Measurements from ENCODE around the gene ELL2.

ELL2 gene

DNA sequence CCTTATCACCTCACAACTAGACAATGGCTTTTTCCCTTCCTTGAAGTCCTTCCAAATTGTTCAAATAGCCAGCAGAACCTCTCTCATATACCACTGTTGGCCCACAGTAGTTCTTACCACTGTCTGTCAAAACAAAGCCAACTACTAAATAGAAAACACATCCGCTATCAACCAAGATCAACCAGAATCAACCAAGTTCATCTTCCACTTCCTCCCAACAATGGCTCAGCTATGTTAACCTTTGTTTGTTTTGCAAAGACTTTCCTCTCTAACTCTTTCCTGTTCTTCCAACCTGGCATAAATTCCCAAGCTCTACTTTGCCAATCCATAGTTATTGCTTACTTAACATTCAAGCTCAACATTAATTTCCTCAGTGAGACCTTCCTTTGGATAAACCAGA, 15.2 kb downstream of the ELL2 start:
- Histone ChIP-seq H3K36me3 (ENCODE audit: control insufficient read depth, insufficient read depth, low read length) (no peaks in the 10 kb centered on the region; the same call in none of the 2 replicates), H3K27me3 (replicated peaks; ENCODE audit: control insufficient read depth, insufficient read depth, low read length) (no peaks in the 10 kb centered on the region), H3K4me3 (replicated peaks; ENCODE audit: low read depth, low read length) (no peak overlapping the region)
- no peak for DNase-seq (ENCODE audit: extremely low read depth, insufficient read length)
- TF ChIP-seq, protein P1, sequence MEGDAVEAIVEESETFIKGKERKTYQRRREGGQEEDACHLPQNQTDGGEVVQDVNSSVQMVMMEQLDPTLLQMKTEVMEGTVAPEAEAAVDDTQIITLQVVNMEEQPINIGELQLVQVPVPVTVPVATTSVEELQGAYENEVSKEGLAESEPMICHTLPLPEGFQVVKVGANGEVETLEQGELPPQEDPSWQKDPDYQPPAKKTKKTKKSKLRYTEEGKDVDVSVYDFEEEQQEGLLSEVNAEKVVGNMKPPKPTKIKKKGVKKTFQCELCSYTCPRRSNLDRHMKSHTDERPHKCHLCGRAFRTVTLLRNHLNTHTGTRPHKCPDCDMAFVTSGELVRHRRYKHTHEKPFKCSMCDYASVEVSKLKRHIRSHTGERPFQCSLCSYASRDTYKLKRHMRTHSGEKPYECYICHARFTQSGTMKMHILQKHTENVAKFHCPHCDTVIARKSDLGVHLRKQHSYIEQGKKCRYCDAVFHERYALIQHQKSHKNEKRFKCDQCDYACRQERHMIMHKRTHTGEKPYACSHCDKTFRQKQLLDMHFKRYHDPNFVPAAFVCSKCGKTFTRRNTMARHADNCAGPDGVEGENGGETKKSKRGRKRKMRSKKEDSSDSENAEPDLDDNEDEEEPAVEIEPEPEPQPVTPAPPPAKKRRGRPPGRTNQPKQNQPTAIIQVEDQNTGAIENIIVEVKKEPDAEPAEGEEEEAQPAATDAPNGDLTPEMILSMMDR (IDR thresholded peaks at IDR 0.05; ENCODE audit: insufficient read depth, low read length, poor library complexity, severe bottlenecking), result no peak

DNA sequence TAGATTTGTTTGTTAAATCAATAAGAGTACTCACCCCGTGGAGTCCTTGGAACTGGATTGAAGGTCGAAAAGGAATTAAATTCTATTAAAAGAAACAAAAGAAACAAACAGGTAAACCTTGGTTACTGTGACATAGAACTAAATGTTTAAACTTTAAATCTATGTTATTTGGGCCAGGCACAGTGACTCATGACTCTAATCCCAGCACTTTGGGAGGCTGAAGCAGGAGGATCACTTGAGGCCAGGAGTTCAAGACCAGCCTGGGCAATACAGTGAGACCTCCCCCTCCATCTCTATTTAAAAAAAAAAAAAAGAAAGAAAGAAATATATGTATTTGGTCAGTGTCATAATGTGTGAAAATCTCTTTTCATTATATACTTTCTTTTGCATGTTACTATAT, 18.7 kb downstream of the ELL2 start:
- no peaks in the 10 kb centered on the region; the same call in none of the 2 replicates for H3K36me3 ChIP-seq (ENCODE audit: control insufficient read depth, insufficient read depth, low read length)

GRCh38 chr5:95942414-95942813, 19.2 kb downstream of the ELL2 start:
- no peaks in the 10 kb centered on the region; the same call in none of the 2 replicates for H3K36me3 ChIP-seq (ENCODE audit: control insufficient read depth, insufficient read depth, low read length)
- no peaks in the 10 kb centered on the region for H3K27me3 ChIP-seq (replicated peaks; ENCODE audit: control insufficient read depth, insufficient read depth, low read length)
- H3K4me3 ChIP-seq (replicated peaks; ENCODE audit: low read depth, low read length), result no peak overlapping the region
- TF ChIP-seq, protein P1 (IDR thresholded peaks at IDR 0.05; ENCODE audit: insufficient read depth, low read length, poor library complexity, severe bottlenecking), result no peak
- DNase-seq (ENCODE audit: extremely low read depth, insufficient read length), result no peak

More for the DNA sequence above, 18.7 kb downstream of the ELL2 start:
- TF ChIP-seq, protein P1 (IDR thresholded peaks at IDR 0.05; ENCODE audit: insufficient read depth, low read length, poor library complexity, severe bottlenecking), result no peak
- Histone ChIP-seq H3K27me3 (replicated peaks; ENCODE audit: control insufficient read depth, insufficient read depth, low read length) (no peaks in the 10 kb centered on the region), H3K4me3 (replicated peaks; ENCODE audit: low read depth, low read length) (no peak overlapping the region)
- no peak for DNase-seq (ENCODE audit: extremely low read depth, insufficient read length)

DNA sequence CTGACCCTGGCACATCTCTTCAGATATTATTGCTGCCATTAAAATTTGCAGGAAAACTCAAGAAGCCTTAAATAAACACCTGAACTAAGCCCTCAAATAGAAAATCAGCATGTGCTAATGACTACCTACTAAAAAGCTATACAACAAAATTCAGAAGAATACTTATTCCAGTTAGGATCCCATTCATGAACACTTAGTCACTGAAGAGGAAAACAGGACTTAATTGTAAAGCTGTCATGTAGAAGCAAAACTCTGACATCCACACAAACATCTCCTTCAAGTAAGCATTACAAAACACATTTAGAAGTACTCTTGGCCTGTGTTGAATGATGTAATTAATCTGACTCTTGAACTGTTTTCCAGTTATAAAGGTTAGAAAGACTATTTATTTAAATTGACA, 19.9 kb downstream of the ELL2 start:
- no peaks in the 10 kb centered on the region for H3K27me3 ChIP-seq (replicated peaks; ENCODE audit: control insufficient read depth, insufficient read depth, low read length)
- TF ChIP-seq, protein P1 (IDR thresholded peaks at IDR 0.05; ENCODE audit: insufficient read depth, low read length, poor library complexity, severe bottlenecking), result no peak
- no peak overlapping the region for H3K4me3 ChIP-seq (replicated peaks; ENCODE audit: low read depth, low read length)
- no peaks in the 10 kb centered on the region; the same call in none of the 2 replicates for H3K36me3 ChIP-seq (ENCODE audit: control insufficient read depth, insufficient read depth, low read length)
- no peak for DNase-seq (ENCODE audit: extremely low read depth, insufficient read length)

- H3K4me3 ChIP-seq (replicated peaks; ENCODE audit: low read depth, low read length), result no peak overlapping the region
- H3K27me3 ChIP-seq (replicated peaks; ENCODE audit: control insufficient read depth, insufficient read depth, low read length), result no peaks in the 10 kb centered on the region
- H3K36me3 ChIP-seq (ENCODE audit: control insufficient read depth, insufficient read depth, low read length), result no peaks in the 10 kb centered on the region; the same call in none of the 2 replicates
- TF ChIP-seq, protein P1 (IDR thresholded peaks at IDR 0.05; ENCODE audit: insufficient read depth, low read length, poor library complexity, severe bottlenecking), result no peak
- no peak for DNase-seq (ENCODE audit: extremely low read depth, insufficient read length)
Observed at GRCh38 chr5:95940758-95941682, 20.6 kb downstream of the ELL2 start.

Measured in GM06990 (cell line).